OCI-LY7 (cell line): ENCODE data around the gene MICAL3. TPM values are rescaled to one million over a fixed set of nuclear protein-coding genes. Genes with fewer than 3 reads are reported as not detected.

Experiments used
- BruUV-seq: library from RNA; stranded (reverse); fragments of 400-500 nt; replicated peaks from 2 replicates; lab custom pipeline; 2021; lab: Mats Ljungman, UMichigan
- CTCF ChIA-PET: fragments of 300-600 bp; sonication (Branson Sonifier 250); formaldehyde crosslinking; loops from one replicate; lab custom pipeline; 2022; ENCODE audit warnings: antibody characterized with exemption; ENCODE audit not compliant: unreplicated experiment; lab: Charles Lee
- POLR2A ChIA-PET: fragments of 300-600 bp; sonication (Branson Sonifier 250); formaldehyde crosslinking; loops from one replicate; lab custom pipeline; 2022; ENCODE audit warnings: antibody characterized with exemption; lab: Charles Lee
- DNase-seq: peaks from one replicate; pipeline ENCODE4 v3.0.0-alpha.2; 2015; ENCODE audit warnings: low spot score
- H2AFZ ChIP-seq: fragments of 200-600 bp; sonication (generic), shearing (Covaris generic); 2 replicates; pipeline ENCODE4 v1.6.1; 2014; ENCODE audit warnings: mild to moderate bottlenecking, antibody characterized with exemption, low read length, moderate library complexity
- H3K27ac ChIP-seq: fragments of 200-600 bp; sonication (generic); 2 replicates; pipeline ENCODE4 v1.5.1; 2014; ENCODE audit warnings: mixed run types, low read depth, mild to moderate bottlenecking, moderate library complexity, low read length, inconsistent platforms; ENCODE audit not compliant: poor library complexity, severe bottlenecking
- H3K36me3 ChIP-seq: fragments of 200-600 bp; sonication (generic); 2 replicates; pipeline ENCODE4 v1.6.1; 2014; ENCODE audit warnings: mild to moderate bottlenecking, antibody characterized with exemption, low read length, moderate library complexity, mixed read lengths; ENCODE audit not compliant: insufficient read depth
- H3K4me1 ChIP-seq: fragments of 200-600 bp; sonication (generic); 2 replicates; pipeline ENCODE4 v1.5.1; 2014; ENCODE audit warnings: mild to moderate bottlenecking, low read length; ENCODE audit not compliant: insufficient read depth, poor library complexity, severe bottlenecking
- H3K4me2 ChIP-seq: fragments of 200-600 bp; sonication (generic); 2 replicates; pipeline ENCODE4 v1.6.1; 2014; ENCODE audit warnings: mild to moderate bottlenecking, low read length
- H3K4me3 ChIP-seq: fragments of 200-600 bp; sonication (generic); 2 replicates; pipeline ENCODE4 v1.5.1; 2014; ENCODE audit warnings: mild to moderate bottlenecking, low read depth, low read length; ENCODE audit not compliant: poor library complexity, severe bottlenecking
- H3K79me2 ChIP-seq: fragments of 200-600 bp; sonication (generic); 2 replicates; pipeline ENCODE4 v1.6.1; 2016; ENCODE audit warnings: low read depth, mild to moderate bottlenecking, low read length, moderate library complexity, mixed read lengths; ENCODE audit not compliant: insufficient read depth
- H3K9me2 ChIP-seq: fragments of 200-600 bp; sonication (generic); 2 replicates; pipeline ENCODE4 v1.6.1; 2016; ENCODE audit warnings: mild to moderate bottlenecking, low read length, mixed read lengths; ENCODE audit not compliant: insufficient read depth
- H3K9me3 ChIP-seq: fragments of 200-600 bp; sonication (generic); 2 replicates; pipeline ENCODE4 v1.6.1; 2014; ENCODE audit warnings: mild to moderate bottlenecking, mixed run types, low read length, mixed read lengths
- H4K20me1 ChIP-seq: fragments of 200-600 bp; sonication (generic); 2 replicates; pipeline ENCODE4 v1.6.1; 2014; ENCODE audit warnings: mild to moderate bottlenecking, antibody characterized with exemption, low read length, moderate library complexity, mixed read lengths; ENCODE audit not compliant: insufficient read depth
- EZH2phosphoT487 ChIP-seq: fragments of 200-600 bp; sonication (generic); IDR thresholded peaks from 2 replicates; pipeline ENCODE4 v1.6.1; 2018; ENCODE audit warnings: low read depth, borderline replicate concordance, mild to moderate bottlenecking, mixed run types, antibody characterized with exemption, low read length, moderate library complexity, mixed read lengths
- intact Hi-C: fragments of 100-400 bp; cut with micrococcal nuclease; formaldehyde crosslinking; loops from one replicate; pipeline ENCODE4 v1.10.0; 2022; ENCODE audit not compliant: unreplicated experiment
- total RNA-seq, 2 experiments: library from RNA; depleted of rRNA in 1 of 2; stranded (reverse); fragments of >200 nt in 1 of 2; shearing (Covaris generic) in 1 of 2; gene quantifications; 2 replicates each; pipeline ENCODE4 v1.2.3, GENCODE V29; 2014 to 2022
- TF ChIP-seq, protein P1 (sequence below): fragments of 200-600 bp; sonication (generic); conservative IDR thresholded peaks from 2 replicates; pipeline ENCODE4 v1.5.1; 2014; ENCODE audit warnings: mild to moderate bottlenecking, antibody characterized with exemption, low read length, moderate library complexity, mixed read lengths

MICAL3 gene
- total RNA-seq, 2 experiments from 2014 or later: 80.9 to 210 TPM

DNA sequence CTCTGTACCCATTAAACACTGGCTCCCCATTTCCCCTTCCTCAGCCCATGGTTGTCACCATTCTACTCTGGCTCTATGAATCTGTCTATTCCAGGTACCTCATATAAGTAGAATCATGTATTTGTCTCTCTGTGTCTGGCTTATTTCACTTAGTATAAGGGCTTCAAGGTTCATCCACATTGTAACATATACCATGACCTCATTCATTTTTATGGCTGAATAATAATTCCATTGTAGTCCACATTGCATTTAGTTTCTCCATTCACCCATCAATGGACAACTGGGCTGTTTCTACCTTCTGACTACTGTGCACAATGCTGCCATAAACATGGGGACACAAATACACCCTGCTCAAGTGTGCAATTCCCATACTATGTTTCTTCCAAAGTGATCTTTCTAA lies 97.3 kb downstream of the MICAL3 start:
- ChIA-PET POLR2A (no interaction called here), CTCF (no interaction called here)
- no peak overlapping the region for H3K27ac ChIP-seq
- intact Hi-C loops: no loop called here
- BruUV-seq: TSS peak; percentile 35
- H3K9me3 ChIP-seq: no peaks in the 10 kb centered on the region
- peaks cover 100% of the 10 kb centered on the region for H3K79me2 ChIP-seq
- no peak overlapping the region for H3K4me2 ChIP-seq
- H3K36me3 ChIP-seq: peaks cover 35% of the 10 kb centered on the region
- no peak for DNase-seq
- no peak overlapping the region for H2AFZ ChIP-seq
- H4K20me1 ChIP-seq: peaks cover 63% of the 10 kb centered on the region
- TF ChIP-seq EZH2phosphoT487: no peak
- TF ChIP-seq, protein P1, sequence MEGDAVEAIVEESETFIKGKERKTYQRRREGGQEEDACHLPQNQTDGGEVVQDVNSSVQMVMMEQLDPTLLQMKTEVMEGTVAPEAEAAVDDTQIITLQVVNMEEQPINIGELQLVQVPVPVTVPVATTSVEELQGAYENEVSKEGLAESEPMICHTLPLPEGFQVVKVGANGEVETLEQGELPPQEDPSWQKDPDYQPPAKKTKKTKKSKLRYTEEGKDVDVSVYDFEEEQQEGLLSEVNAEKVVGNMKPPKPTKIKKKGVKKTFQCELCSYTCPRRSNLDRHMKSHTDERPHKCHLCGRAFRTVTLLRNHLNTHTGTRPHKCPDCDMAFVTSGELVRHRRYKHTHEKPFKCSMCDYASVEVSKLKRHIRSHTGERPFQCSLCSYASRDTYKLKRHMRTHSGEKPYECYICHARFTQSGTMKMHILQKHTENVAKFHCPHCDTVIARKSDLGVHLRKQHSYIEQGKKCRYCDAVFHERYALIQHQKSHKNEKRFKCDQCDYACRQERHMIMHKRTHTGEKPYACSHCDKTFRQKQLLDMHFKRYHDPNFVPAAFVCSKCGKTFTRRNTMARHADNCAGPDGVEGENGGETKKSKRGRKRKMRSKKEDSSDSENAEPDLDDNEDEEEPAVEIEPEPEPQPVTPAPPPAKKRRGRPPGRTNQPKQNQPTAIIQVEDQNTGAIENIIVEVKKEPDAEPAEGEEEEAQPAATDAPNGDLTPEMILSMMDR: no peak
- no peak overlapping the region for H3K4me3 ChIP-seq
- no peaks in the 10 kb centered on the region for H3K9me2 ChIP-seq
- peaks cover 34% of the 10 kb centered on the region for H3K4me1 ChIP-seq

DNA sequence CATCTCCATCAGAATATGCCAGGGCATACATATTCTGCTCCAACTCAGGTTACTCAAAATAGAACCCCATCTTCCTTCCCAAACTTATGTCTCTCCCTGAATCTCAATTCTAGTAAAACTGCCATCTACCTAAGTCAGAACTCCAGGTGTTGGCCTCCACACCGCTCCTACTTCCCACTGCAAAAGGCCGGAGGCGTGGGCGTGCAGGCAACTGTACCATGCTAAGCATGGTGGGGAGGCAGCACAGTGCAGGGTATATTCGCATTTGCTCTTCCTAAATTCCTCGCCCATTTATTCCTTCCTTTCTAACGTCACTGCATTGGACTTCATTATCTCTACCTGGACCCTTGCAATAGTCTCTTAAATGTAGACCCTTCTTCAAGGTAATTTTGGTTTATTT lies 97.8 kb downstream of the MICAL3 start:
- Histone ChIP-seq H3K27ac (no peak overlapping the region), H3K4me3 (no peak overlapping the region), H3K4me2 (no peak overlapping the region), H3K79me2 (peaks cover 100% of the 10 kb centered on the region), H3K4me1 (peaks cover 33% of the 10 kb centered on the region), H3K36me3 (peaks cover 30% of the 10 kb centered on the region), H3K9me2 (no peaks in the 10 kb centered on the region), H3K9me3 (no peaks in the 10 kb centered on the region), H4K20me1 (peaks cover 58% of the 10 kb centered on the region), H2AFZ (no peak overlapping the region)
- TF ChIP-seq, protein P1: no peak
- no peak for TF ChIP-seq EZH2phosphoT487
- CTCF ChIA-PET: no interaction called here
- POLR2A ChIA-PET: no interaction called here
- intact Hi-C loops: no loop called here
- no TSS peak for BruUV-seq
- no peak for DNase-seq

DNA sequence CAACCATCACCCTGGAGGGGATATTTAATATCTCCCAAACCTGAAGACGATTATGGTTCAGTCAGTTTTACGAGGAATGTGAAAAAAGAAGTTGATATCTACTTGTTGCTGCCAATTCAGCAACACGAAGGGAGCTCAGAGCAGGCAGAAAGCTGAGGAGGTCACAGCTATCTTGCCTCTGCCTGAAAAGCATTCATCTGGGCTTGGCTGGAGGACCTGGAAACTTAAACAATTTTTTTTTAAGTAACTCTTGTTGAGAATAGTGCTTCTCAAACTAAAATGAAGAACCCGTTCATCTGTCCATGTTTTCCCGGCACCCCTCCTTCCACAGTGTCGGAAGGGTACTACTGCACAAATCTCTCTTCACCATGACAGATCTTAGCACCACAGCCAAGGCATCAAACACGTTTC lies 98.9 kb downstream of the MICAL3 start:
- Histone ChIP-seq H3K4me3 (no peak overlapping the region), H3K4me1 (peaks cover 42% of the 10 kb centered on the region), H3K27ac (no peak overlapping the region), H3K4me2 (no peak overlapping the region), H3K9me3 (no peaks in the 10 kb centered on the region), H3K79me2 (peaks cover 100% of the 10 kb centered on the region), H2AFZ (no peak overlapping the region), H3K9me2 (no peaks in the 10 kb centered on the region), H4K20me1 (peaks cover 53% of the 10 kb centered on the region), H3K36me3 (peaks cover 24% of the 10 kb centered on the region)
- TF ChIP-seq, protein P1: no peak
- no peak for TF ChIP-seq EZH2phosphoT487
- no peak for DNase-seq
- no TSS peak for BruUV-seq
- ChIA-PET POLR2A (no interaction called here), CTCF (no interaction called here)
- intact Hi-C loops: no loop called here
